ENCODE measurements around the gene GRIN2A.

DNA sequence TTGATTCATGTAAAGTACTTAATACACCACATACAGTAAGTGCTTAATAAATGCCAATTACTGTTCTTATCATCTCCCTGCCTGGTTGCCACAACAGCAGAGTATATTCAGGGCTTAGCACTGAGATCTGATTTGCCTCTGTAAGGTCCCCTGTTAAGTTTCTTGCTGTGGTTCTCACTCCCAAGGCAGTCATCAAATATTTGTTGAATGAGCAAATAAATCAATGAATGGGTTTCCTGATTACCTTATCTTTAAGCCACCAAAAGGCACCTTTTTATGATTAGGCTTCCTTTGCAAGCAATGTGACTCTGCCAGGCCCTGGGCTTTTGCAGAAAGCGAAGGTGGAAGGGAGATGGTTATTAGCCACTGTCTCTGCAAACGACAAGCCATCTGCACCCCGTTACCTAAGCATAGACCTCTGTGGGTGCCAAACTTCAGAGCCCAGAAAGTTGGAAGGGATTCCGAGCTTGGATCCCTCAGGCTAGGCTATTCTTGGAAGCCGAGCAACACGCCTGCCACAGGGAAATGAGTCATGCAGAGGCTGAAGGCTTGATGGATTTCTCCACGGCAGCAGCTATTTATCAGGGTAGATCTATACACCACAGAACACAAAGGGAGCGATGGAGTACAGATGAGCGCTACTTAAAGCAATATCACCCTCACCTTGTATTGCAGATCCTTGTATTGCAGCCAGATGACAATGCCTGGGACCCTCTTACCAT is 102.0 kb downstream of the GRIN2A start:
- TF ChIP-seq, protein P1, sequence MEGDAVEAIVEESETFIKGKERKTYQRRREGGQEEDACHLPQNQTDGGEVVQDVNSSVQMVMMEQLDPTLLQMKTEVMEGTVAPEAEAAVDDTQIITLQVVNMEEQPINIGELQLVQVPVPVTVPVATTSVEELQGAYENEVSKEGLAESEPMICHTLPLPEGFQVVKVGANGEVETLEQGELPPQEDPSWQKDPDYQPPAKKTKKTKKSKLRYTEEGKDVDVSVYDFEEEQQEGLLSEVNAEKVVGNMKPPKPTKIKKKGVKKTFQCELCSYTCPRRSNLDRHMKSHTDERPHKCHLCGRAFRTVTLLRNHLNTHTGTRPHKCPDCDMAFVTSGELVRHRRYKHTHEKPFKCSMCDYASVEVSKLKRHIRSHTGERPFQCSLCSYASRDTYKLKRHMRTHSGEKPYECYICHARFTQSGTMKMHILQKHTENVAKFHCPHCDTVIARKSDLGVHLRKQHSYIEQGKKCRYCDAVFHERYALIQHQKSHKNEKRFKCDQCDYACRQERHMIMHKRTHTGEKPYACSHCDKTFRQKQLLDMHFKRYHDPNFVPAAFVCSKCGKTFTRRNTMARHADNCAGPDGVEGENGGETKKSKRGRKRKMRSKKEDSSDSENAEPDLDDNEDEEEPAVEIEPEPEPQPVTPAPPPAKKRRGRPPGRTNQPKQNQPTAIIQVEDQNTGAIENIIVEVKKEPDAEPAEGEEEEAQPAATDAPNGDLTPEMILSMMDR (conservative IDR thresholded peaks at IDR 0.05) = no peak
- TF ChIP-seq ZFX (IDR thresholded peaks at IDR 0.05) = no peak

Data from C4-2B (cell line).